Adrenal gland (tissue), 5 donors: ENCODE measurements around the gene SMIM24.

Source experiments
- CTCF ChIP-seq, 6 experiments: fragments of 450-650 bp in 4 of 6; fragments of 200-600 bp in 2 of 6; sonication (generic) in 1 of 6; IDR thresholded peaks; 1 replicate in 5 of 6; 2 replicates in 1 of 6; pipeline versions ENCODE4 v1.5.1 to v1.8.0; 2016 to 2021; ENCODE audit warnings: antibody characterized with exemption in 6 of 6, mild to moderate bottlenecking in 2 of 6, moderate library complexity in 1 of 6
- POLR2A ChIP-seq, 2 donors: fragments of 450-650 bp; IDR thresholded peaks; one replicate each; pipeline ENCODE4 v1.6.1; 2017; ENCODE audit warnings: antibody characterized with exemption in 2 of 2, mild to moderate bottlenecking in 2 of 2, moderate library complexity in 1 of 2
- donor health status: DM: no; HTN: no; CAD: no.

- TF ChIP-seq CTCF (IDR thresholded peaks at IDR 0.05): no peak
- no peak for TF ChIP-seq POLR2A (IDR thresholded peaks at IDR 0.05)
Observed at GRCh38 chr19:3462991-3463713, 17.2 kb downstream of the SMIM24 start.
